Measurements from ENCODE around the gene SOHLH1.

The SOHLH1 gene, protein sequence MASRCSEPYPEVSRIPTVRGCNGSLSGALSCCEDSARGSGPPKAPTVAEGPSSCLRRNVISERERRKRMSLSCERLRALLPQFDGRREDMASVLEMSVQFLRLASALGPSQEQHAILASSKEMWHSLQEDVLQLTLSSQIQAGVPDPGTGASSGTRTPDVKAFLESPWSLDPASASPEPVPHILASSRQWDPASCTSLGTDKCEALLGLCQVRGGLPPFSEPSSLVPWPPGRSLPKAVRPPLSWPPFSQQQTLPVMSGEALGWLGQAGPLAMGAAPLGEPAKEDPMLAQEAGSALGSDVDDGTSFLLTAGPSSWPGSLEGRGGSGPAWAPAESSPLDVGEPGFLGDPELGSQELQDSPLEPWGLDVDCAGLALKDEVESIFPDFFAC

DNA sequence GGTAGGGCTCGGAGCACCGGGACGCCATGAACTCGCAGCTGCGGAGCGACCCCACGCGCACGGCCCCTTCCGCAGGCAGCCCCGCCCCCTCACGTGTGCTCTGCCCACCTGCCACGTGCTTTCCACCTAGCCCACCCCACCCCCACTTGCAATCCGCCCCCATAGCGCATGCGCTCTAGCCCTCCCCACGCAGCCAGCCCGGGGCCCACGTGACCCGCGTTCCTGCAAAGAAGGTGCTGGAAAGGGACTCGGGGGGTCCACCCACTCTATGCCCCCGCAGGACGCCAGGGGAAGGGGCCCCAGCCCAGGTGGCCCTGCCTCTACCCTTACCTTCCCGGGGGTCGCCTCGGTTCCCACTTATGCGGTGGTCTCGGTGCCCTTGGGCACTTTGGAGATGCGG lies at the start of gene SOHLH1:
Gene SOHLH1 (minus strand): TSS at position 42 of the 400 bp plus-strand sequence. CDS start 14 bp downstream, at position 28.
- DNase-seq = no peak

DNA sequence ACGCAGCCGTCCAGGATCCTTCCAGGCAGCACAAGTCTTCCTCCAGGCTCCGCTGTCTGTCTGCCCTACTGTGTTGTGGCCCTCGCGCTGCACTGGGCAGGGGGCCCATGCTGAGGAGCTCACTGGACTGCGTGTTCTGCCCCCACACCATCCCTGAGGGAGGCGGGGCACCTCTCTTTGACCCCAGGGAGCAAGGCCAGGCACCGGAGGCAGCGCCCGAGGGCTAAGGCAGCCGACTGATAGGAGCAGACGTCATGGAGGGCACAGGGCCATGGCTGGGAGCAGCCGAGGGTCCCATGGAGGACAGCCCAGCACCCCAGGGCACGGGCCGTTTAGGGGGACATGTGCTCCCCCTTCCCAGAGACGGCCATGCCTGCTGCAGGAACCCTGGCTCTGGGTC lies 49.4 kb upstream of the SOHLH1 start:
- DNase-seq = no peak

DNA sequence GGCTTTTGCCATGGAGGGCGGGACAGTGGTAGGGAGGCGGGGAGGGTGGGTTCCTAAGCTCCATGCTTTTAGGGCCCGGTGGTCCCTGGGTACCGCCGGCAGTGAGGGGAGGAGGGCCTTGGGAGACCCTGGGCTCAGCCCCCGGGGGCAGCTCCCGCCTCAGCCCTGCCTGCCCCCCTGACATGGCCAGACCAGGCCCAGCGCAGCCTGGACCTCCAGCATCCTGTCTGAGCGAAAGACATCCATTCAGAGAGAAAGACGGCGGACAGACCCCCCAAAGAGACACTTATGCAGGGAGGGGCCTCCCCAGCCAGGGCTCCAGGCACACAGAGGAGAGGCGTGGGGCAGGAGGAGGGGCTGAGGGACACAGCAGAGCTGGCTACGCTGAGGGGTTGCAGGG lies 48.0 kb upstream of the SOHLH1 start:
- DNase-seq = no peak

DNA sequence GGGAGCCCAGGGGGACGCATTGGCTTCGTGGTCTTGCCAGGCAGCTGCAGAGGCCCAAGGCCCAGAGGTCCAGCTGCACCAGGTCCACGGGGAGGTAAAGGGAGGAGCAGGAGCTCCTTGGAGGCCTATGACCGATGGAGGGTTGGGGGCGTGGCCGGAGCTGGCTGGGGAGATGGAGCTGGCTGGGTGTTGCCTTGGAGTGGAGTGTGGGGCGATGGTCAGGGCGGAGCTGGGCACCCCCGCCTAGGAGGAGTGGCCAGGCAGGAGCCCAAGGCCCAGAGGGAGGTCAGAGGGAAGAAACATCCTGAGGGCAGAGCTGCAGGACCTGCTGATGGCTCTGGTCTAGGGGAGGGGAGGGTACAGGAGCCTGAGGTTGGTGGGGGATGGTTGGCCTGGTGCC lies 47.3 kb upstream of the SOHLH1 start:
- no peak for DNase-seq

DNA sequence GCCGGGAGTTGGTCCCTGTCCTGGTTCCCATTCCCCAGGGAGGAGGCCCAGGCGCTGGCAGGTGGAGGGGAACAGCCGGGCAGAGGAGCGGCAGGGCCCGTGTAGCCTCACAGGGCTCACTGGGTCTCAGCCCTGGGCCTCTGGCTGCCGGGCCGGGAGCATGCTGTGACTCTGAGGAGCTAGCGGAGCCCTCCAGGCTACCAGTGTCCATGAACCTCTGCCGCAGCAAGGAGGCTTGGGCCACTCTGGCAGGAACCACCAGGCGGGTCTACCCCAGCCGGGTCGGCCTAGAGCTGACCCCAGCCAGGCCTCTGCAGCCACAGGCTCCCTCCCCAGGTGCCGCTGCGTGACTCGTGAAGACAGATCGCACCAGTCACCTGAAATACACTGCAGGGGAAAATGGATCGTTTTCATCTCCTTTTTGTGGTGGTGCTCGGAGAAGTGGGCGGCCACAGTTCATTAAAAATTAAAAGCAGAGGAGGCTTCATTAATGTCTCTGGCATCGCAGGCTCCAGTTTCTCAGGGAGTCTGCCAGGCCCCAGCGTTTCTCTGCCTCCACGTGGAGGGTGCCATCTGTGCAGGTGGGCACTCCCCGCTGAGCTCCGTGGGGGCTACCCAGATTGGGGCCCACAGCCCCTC lies 46.5 kb upstream of the SOHLH1 start:
- no peak for DNase-seq

DNA sequence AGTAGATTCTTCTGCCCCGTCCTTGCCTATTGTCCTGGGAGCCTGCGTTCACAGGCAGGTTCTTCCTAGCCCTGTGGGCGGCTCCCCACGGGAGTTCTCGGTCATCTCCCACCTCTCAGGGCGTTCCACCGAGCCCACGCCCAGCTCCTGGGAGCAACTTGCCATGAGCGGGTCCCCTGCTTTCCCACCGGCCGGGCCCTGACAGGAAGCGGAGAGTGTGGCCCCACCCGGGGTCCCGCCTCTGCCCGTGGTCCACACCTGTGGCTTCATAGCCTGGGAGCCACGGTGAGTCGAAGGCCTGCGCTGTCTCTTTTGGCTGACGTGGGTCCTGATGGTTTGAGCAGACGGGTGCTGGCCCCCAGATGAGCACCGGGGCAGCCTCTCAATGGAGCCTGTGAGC lies 45.9 kb upstream of the SOHLH1 start:
- DNase-seq = no peak

DNA sequence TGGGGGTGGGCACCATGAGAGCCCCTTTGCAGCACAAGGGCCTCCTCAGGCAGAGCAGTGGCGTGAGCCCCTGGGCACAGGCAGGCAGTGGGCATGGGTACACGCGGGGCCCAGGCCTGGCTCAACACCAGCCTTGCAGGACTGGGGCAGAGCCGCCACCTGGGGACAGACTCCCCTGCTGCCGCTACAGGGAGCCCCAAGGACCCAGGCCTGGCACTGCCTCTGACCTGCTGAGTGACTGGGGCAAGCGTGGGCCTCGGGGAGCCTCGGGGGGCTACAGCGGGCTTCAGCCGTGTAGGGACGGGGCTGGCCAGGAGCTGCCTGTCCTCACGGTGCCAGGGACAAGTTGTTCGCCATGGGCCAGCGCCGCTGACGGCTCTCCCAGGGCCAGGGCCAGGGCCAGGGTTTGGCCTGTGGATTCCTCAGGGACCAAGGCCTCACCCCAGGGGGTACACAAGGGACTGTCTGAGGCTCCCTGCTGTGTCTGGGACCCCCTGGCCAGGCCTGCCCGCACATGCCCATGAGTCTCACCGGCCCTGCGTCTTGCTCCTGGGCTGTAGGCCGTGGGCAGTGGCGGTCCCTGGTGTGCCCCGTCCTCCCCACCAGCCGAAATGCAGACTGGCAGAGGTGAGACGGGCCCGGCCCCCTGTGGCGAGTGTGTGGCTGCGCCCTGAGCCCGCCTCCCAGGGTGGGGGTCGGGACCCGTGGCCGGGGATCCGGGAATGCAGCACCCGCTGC lies 45.2 kb upstream of the SOHLH1 start:
- DNase-seq = no peak

DNA sequence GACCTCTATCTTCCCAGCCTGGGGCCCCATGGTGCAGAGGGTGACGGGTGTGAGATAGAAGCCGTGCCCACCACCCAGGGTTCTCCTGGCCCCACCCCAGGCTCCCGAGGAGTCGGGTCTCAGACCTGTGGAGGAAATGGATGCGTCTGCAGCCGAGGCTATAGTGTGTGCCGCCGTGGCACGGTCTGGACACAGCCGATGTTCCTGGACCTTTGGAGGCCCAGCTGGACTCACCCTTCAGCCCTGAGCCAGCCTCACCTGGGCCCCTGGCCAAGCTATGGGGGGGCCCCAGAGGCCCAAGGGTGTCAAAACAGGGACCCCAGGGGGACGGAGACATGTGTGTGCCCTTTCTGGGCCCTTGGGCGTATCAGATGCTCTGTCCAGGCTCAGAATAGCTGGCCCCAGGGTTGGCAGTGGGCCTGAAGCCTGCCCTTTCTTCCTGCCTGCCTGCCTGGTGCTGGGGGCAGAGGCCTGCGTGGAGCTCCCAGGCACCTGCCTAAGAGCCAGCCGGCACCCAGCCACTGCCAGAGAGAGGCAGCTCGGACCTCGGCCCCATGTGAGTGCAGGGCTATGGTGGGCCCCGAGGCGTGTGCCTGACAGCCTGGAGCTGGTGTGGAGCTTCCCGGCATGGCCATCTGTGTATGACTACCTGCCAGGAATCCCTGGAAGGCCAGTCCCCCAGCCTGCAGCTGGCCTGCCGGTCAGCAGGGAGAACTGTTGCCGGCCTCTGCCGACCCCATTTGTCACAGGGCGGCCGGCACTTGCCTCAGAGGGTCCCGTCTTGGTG lies 44.5 kb upstream of the SOHLH1 start:
- DNase-seq = no peak

DNA sequence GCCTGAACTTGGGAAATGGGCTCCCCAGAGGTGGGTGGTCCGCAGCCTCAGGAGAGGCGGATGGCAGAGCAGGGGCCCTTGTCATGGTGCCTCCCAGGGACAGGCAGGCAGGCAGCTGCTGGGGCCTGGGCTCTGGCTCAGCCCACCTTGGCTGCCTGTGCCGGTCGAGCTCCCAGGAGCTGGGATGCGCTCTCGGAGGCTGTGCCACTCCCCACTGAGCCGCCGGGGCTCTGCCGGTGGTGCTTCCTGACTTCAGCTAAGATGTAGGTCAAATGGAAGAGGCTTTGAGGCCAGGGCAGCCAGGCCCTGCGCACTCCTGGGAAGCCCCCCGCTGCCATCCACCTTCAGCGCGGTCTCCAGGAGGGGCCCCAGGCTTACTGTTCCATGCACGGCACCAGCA lies 43.7 kb upstream of the SOHLH1 start:
- DNase-seq = no peak

DNA sequence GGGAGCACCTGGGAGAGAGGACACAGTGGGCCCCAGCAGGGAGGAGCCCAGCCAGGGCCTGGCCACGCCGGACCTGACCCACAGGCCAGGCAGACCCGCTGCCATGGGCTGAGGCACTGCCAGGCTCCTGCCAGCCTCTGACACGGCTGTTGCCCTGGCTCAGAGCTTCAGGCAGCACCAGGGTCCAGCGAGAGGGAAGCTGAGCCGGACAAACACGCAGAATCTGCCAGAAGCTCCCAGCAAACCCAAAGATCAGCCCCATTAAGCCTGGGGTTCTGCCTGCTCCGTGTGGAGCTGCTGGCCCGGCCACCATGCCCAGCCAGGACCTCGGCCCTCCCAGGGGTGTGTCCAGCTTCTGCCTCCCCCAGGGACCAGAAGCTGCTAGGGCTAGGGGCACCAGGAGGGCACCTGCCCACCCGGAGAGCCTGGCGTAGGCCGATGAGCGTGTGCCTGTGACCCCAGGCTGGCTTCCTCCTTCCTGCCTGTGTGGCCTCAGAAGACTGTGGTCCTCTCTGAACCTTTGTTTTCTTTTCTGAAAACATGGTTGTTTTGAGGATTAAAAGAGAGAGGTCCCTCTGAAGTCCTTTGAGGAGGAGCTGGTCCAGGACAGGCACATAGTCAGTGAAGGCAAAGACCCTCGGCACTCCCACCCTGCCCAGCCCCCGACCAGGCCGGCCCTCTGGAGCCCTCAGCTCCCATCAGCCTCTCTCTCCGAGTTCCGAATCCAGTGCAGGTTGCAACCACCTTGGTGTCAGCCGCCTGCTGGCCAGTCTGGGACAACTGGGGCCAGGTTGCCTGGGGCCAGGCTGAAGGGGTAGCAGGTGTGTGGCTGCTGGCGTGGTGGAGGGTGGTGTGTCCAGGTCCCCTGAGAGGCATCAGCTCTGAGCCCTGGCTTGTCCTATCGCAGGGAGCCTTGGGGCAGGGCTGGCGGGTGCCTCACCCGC lies 42.3 kb upstream of the SOHLH1 start:
- DNase-seq = no peak

DNA sequence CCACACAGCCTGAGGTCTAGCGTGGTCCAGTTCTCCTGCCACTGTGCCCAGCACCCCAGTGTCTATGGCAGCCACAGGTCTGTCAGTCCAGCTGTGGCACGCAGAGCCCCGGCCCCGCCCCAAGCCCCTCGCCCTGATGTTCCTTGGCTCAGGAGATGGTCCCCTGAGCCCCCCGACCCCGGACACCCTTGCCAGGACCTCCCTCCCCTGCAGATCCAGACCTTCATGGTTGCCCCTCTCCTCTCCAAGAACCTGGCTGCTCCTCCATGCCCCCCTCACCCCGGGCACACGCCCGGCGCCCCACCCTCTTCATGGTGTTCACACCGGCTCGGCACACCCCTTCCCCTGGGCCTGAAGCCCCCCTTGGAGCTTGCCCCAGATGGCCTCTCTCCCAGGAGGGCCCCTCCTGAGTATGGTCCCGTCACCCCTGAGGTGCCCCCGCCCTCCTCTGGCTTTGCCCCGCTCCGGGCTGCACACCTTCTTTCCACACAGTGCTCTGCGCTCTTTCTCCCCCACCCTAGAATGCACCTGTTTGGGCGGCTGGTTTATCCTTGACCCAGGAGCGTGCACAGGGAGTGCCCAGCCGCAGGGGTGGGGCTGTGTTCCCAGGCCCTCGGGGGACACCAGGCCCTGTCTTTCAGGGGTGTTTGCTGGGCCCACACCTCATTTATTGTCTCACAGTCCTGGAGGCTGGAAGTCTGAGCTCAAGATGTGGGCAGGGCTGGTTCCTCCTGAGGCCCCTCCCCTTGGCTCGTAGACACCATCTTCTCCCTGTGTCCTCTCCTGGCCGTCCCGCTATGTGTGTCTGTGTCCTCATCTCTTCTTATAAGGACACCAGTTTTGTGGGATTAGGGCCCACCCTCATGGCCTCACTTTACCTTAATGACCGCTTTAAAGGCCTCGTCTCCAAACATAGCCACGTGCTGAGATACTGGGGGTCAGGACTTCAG lies 40.3 kb upstream of the SOHLH1 start:
- no peak for DNase-seq

DNA sequence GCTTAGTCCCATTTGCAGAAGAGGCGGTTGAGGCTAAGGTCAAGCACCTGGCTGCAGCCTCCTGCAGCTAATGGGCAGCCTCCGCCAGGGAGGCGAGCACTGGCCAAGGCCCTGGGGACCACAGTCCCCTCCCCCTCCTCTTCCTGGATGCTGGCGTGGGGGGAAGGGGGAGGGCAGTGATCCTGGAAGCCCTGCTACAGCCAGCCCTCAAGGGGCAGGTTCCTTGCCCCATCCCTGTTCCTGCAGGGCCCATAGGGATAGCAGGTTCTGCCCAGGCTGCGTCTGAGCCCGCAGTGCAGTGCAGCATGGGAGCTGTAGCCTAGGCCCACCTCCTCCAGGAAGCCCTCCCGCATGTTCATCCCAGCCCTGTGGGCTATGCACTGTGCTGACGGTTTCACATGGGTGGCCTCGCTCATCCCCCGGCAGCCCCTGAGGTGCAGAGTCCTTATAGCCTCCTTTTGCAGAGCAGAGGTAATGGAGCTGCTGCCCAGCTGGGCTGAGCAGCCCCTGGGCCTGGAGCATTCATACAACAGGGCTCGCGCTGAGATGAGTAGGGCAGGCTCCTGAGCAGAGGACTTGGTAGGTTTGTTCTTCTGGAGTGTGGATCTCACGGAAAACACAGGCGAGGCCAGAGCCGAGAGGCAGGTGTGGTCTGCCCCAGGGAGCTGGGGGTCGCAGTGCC lies 38.7 kb upstream of the SOHLH1 start:
- DNase-seq = no peak

DNA sequence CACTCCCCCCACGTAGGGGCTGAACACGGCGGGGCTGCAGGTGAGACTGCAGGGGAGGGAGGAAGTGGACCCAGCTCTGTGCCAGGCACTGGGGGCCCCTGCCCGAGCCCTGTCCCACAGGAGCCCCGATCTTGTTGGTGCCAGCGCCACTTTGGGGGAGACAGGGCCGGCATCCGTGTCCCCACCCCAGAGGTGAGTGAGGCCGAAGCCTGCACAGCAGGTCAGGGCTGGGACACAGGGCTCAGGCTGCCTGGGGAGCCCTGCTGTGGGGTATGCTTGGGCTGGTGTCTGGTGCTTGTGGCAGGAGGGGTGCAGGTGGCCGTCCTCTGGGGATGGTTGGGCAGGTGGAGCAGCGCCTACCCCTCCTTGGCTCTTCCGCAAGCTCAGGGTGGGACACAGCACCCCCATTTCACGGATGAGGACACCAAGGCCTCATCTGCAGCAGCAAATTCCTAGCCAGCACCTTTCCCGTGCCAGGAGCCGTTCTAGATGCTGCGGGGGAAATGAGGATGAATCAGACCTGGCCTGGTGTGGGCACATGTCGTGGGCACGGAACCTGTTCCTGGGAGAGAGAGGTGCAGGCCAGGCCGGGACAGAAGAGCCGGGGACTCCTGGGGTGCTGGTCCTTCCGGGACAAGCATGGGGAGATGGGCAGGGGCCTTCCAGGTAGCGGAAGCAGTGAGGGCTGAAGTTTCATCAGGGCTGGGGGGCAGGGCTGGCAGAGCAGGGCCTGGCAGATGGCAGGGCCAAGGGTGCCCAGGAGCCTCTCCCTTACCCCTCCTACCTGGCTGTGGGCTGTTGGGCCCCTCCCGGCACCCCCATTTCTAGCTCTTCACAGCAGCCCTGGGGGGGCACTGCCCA lies 37.9 kb upstream of the SOHLH1 start:
- no peak for DNase-seq

DNA sequence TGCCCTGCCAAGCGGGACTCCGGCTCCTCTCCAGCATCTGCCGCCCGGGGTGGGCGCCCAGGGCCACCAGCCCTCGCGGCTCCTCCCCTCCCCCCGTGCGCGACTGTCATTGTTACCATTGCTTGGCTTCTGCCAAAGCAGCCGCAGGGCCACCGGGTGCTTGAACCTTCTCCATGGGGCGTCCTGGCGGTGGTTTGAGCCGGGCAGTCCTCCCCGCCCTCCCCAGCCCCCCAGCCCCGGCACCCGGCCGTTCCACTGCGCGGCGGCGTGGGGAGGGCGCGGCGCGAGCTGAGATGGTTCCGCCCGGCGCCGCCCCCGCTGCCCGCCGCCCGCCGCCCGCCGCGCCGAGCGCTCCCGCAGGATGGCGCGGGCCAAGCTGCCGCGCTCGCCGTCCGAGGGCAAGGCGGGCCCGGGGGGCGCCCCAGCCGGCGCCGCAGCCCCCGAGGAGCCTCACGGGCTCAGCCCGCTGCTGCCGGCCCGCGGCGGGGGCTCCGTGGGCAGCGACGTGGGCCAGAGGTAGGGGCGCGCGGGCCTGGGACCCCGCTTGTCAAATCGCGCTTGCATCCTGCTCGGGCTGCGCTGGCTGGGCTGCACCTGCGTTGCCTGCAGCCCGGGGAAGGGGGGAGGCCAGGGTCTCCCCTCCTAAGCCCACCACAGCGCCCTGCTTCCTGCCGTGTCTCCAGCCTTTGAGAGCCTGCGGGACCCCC lies 37.1 kb upstream of the SOHLH1 start:
- no peak for DNase-seq

DNA sequence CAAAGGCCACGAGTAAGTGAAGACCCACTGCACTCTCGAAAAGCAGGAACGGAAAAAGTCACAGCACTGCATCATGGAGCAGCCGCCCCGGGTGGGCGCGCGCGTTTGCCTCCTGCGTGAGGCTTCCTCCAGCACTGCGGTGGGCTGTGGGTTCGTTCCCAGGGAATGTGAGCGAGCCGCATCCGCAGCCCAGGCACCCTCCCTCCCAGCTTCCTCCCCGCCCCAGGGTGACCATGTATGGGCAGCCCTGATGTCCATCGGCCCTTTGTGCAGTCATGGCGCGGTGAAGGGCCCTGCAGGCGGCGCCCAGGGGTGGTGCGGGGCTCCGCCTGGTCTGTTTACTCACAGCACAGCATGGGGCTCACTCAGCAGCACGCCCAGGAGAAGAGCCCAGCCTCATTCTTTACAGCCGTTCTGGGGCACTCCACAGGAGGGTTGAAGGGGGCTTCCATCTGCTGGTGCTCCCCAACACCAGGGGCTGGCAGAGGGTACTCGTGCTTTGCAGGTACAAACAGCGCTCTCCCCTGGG lies 35.4 kb upstream of the SOHLH1 start:
- no peak for DNase-seq

DNA sequence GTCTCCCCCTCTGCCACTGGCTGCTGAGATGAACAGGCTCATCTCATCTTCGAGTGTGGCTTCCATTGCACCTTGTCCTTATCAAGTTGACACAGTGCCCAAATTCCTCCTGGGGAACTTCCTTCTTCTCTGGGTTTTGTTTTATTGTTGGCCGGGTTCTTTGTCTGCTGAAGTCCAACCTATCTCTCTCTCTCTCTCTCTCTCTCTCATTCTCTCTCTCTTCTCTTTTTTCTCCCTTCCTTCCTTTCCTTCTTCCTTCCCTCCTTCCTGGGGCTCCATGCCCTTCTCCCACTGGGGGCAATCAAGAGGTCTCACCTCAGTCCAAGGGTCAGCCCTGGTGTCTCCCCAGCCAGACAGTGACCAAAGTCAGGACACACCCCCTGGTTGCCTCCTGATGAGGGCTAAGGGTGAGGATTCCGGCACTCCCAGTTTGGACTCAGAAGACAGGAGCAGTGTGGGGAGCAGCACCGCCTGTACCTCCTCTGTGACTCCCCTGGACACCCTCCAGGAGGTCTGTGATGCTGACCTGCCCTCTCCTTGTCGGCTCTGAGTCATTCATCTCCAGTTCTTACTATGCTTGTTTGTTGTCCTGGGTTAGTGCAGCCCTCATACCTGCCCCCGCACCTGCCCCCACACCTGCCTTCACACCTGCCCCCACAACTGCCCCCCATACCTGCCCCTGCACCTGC lies 33.4 kb upstream of the SOHLH1 start:
- DNase-seq = no peak

DNA sequence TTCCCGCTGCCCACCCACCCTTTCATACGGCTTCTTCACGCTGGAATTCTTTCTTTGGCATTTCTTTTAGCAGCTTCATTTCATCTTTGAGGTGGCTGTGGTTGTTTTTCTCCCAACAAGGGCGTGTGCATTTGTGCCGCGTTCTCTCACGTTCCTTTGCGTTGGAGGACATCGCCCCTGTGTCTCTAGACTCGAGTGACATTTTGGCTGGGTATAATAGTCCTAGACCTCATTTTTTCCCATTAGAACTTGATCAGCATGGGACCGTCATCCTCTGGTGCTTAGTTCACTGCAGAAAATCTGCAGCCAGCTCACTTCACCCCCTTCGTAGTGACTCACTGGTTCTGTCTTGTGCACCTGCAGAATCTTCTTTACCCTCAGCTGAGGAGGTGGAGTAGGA lies 32.2 kb upstream of the SOHLH1 start:
- no peak for DNase-seq

DNA sequence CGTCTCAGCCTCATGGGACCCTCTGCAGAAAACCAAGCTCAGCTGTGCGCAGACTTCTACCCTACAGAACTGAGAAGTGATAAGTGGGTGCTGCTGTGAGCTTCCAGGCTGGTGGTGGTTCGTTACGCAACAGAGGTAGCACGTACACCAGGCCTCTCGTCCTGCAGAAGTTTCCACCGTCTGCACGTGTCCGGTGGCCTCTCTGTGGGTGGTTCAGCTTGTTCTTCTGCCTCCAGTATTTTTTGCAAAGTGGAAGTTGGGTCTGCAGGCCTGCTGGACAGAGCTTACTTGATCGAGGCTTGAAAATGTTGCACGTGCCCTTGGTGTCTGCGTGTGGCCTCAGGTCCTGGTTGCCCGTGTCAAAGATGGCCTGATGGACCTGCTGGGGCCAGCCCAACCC lies 30.2 kb upstream of the SOHLH1 start:
- peak; percentile 73 for DNase-seq
